GM18867 (cell line): ENCODE data around the gene FIGNL1.

ENCODE experiments used
- ATAC-seq: cut with Tn5 transposase; IDR thresholded peaks from one replicate; pipeline ENCODE4 v1.9.1; 2021; ENCODE audit warnings: mild to moderate bottlenecking, moderate library complexity; ENCODE audit not compliant: unreplicated experiment

Gene FIGNL1

DNA sequence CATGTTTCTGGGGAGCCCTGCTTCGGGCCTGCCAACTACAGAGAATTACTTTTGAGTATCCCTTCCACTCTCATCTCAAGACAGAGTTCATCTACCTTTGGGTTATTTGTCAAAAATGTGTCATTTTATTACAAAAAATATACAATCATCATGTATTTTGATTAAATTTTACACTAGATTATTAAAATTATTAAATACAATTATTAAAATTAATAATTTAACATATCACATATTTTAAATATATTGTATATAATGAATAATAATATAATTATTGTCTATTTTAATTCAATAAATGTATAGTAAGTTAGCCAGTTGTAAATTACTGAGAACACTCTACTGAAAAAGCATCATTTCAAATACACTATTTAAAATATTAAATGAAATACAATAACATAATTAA lies 50.9 kb downstream of the FIGNL1 start:
- ATAC-seq = no peak

DNA sequence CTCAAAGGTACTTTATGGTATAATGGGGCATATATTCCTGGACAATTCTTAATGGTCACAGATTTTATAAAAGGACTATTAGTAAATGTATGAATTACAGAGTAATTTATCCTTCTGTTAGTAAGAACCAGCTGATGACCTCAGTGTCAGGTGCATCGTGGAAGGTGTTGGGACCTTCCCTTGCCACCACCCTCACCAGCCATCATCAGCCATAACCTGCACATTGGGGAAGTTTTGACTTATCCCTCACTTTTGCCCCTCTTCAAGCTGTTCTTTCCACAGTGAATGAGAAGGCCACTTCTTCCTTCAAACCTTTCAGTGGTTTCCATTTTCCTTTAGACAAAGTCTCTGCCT lies 52.2 kb downstream of the FIGNL1 start:
- ATAC-seq = peak; percentile 9

DNA sequence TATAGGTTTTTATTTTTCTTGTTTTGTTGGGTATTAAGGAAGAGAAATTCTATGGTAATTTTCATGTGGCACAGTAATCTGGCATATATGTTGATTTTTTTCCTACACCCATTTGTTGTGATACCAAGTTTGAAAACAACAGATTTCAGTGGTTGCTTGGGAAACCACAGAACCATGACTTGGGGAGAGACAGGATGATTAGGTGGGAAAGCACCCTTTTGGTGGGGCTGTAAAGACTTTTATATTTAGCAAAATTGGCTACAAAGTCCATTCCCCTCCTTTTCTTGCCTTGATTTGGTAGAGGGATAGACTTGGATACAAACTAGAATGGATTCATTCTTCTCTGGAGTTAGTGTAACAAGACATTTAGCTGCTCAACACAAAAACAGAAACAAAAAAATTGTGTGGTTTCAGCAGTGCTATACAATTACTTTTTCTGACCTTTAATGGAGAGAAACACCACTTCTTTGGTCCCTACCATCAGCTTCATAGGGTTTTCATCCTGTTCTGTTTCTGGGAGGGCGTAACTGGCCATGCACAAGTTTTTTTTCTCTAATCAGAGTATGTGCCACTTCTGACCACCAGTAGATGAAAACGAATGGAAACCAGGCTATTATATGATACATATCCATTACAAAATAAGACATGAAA lies 52.7 kb downstream of the FIGNL1 start:
- peak; percentile 63 for ATAC-seq

DNA sequence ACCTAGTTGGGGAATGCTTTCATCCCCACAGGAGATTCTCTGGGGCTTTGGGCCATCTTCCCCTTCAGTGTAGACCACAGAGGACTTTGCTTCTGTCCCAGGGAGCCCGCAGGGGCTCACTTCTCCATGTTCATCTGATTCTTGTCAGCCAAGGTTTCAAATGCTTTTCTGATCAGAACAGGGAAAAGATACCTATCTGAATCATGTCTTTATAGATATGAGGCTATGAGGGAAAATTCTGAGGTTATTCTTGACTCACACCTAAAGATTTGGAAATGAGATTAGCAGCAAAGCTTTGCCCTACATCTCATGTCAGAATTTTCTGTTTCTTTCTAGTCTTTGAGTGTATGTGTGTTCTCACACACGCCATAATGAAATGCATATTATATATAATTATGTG lies 53.3 kb downstream of the FIGNL1 start:
- ATAC-seq = peak; percentile 17

DNA sequence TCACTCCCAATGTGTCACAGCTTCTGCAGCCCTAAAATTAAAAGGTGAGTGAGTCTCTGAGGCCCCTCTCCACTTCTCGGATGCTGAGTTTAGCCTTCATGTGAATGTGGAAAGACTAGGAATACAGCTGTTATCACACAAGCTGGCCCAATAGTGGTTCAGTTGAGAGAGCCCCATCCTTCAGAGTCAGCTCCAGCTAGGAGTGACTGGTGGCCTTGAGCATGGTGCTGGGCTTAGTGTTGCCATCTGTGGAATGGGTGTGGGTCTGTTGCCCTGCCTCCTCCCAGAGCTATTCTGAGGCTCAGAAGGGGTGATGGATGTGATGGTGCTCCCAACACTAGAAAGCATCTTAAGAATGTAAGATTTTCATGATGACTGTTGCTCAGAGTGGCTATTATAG lies 55.8 kb downstream of the FIGNL1 start:
- ATAC-seq = no peak
